Ovary (tissue), 9 donors: ENCODE results near the gene BCL2A1. TPM values are rescaled to one million over a fixed set of nuclear protein-coding genes. Genes with fewer than 3 reads are reported as not detected.
"Not testable (repeated sequence)": the region's sequence is repeated elsewhere in the genome, so short reads cannot be mapped to it uniquely, and the experiment has no call there.

Experiments
- DNase-seq, 5 donors: peaks; one replicate each; pipeline ENCODE4 v3.0.0-alpha.2; 2019 to 2020
- H3K27ac ChIP-seq, 2 donors: fragments of 200-600 bp; one replicate each; pipeline versions ENCODE4 v1.5.1 to v1.8.0; 2019 to 2022
- H3K27me3 ChIP-seq: fragments of 200-600 bp; one replicate; pipeline ENCODE4 v1.8.0; 2022
- H3K36me3 ChIP-seq: fragments of 200-600 bp; sonication (generic); one replicate; pipeline ENCODE4 v1.5.1; 2019
- H3K4me1 ChIP-seq: one replicate; pipeline ENCODE4 v1.8.1; 2013; ENCODE audit warnings: mild to moderate bottlenecking, moderate library complexity; ENCODE audit not compliant: insufficient read depth
- H3K4me3 ChIP-seq: fragments of 200-600 bp; sonication (generic); one replicate; pipeline ENCODE4 v1.5.1; 2017
- H3K9me3 ChIP-seq, 2 donors: fragments of 200-600 bp in 1 of 2; sonication (generic) in 1 of 2; one replicate each; pipeline versions ENCODE4 v1.5.1 to v1.8.1; 2013 to 2019; ENCODE audit warnings: mild to moderate bottlenecking in 1 of 2, moderate library complexity in 1 of 2
- CTCF ChIP-seq, 3 donors: fragments of 450-650 bp in 2 of 3; fragments of 200-600 bp in 1 of 3; IDR thresholded peaks; one replicate each; pipeline versions ENCODE4 v1.5.1 to v1.8.0; 2016 to 2022; ENCODE audit warnings: antibody characterized with exemption in 3 of 3, mild to moderate bottlenecking in 1 of 3
- EP300 ChIP-seq: sonication (generic); formaldehyde crosslinking; IDR thresholded peaks from one replicate; pipeline ENCODE4 v1.6.1; 2017; ENCODE audit warnings: antibody characterized with exemption
- POLR2A ChIP-seq: fragments of 450-650 bp; IDR thresholded peaks from one replicate; pipeline ENCODE4 v1.6.1; 2017; ENCODE audit warnings: antibody characterized with exemption, mild to moderate bottlenecking, moderate library complexity
- WGBS, 3 donors: extraction: QIAGEN DNeasy Blood & Tissue Kit in 1 of 3; methylation state at CpG; one replicate each; pipeline versions ENCODE4 v1.1.5 to v1.1.7; 2013 to 2017; 5-methylcytosine and 5-hydroxymethylcytosine counted together
- intact Hi-C, 4 donors: fragments of 100-400 bp; cut with DNase I; formaldehyde crosslinking; loops; one replicate each; pipeline versions ENCODE4 v1.11.0 to v1.15.1; 2022 to 2023
- polyA plus RNA-seq, 2 donors: library from polyadenylated mRNA; stranded (reverse); fragments of 200-250 nt in 1 of 2; fragments of 350-450 nt in 1 of 2; fragmentation: Illumina TruSeq in 1 of 2; extraction: RNeasy Lipid Tissue Mini Kit (QIAGEN cat#74804) in 1 of 2; gene quantifications; one replicate each; pipeline ENCODE4 v1.2.3, GENCODE V29; 2013 to 2014
- total RNA-seq, 7 donors: library from RNA; depleted of rRNA in 2 of 7; stranded (reverse); fragments of >200 nt in 2 of 7; fragmentation: NEBNext Ultra II Directional in 3 of 7; extraction: Animal tissue kit (Norgen Biotek cat#: 25700) in 3 of 7; gene quantifications; one replicate each; pipeline versions ENCODE4 v1.1.0 to v1.2.4, GENCODE V29; 2016 to 2023
- donor health status: DM: no; HTN: no; CAD: no; lungs with moderate emphysema.
- donor health status: DM: no; HTN: no; CAD: no.
- donor health status: Bipolar disorder and iron deficiency.
- donor health status: DM: yes; HTN: yes; CAD: no.
- donor health status: DM: no; HTN: no; CAD: no.
- donor health status: DM: yes; HTN: yes; CAD: no.

The BCL2A1 gene
- total and polyA plus RNA-seq, 9 donors, result 0.48 to 4.0 (median 1.2) TPM; not detected in 1

- intact Hi-C loops, result no loop called here
- WGBS, 3 donors, result 81 to 84% (median 82%) methylated on average over 2 of the region's 2 CpGs
- H3K4me3 ChIP-seq, result no peak overlapping the region
- H3K4me1 ChIP-seq, result no peaks in the 10 kb centered on the region
- no peaks in the 10 kb centered on the region for H3K9me3 ChIP-seq
- DNase-seq, result no peak
- TF ChIP-seq EP300, result no peak
- no peak for TF ChIP-seq CTCF (IDR thresholded peaks at IDR 0.05)
- TF ChIP-seq POLR2A, result no peak
- no peaks in the 10 kb centered on the region for H3K36me3 ChIP-seq
- no peak overlapping the region for H3K27ac ChIP-seq
- H3K27me3 ChIP-seq, result no peaks in the 10 kb centered on the region
These were observed 44.2 kb upstream of the BCL2A1 start for GRCh38 chr15:80015156-80015555.

GRCh38 chr15:80014186-80014585, 43.2 kb upstream of the BCL2A1 start:
- H3K27ac ChIP-seq, intact Hi-C loops, H3K27me3 ChIP-seq, DNase-seq, H3K9me3 ChIP-seq, H3K4me3 ChIP-seq, H3K36me3 ChIP-seq, H3K4me1 ChIP-seq: not testable (repeated sequence)
- 93 to 95% (median 93%) methylated on average over 7 of the region's 7 CpGs for WGBS, 3 donors

GRCh38 chr15:80012060-80012726, 41.2 kb upstream of the BCL2A1 start:
- Histone ChIP-seq H3K27me3 (no peaks in the 10 kb centered on the region), H3K4me1 (no peaks in the 10 kb centered on the region), H3K4me3 (no peak overlapping the region), H3K9me3 (no peaks in the 10 kb centered on the region), H3K36me3 (no peaks in the 10 kb centered on the region), H3K27ac (no peak overlapping the region)
- intact Hi-C loops, result no loop called here
- DNase-seq, result no peak
- 70 to 80% (median 75%) methylated on average over 6 of the region's 6 CpGs for WGBS, 3 donors
- TF ChIP-seq EP300 (no peak), CTCF (IDR thresholded peaks at IDR 0.05) (no peak), POLR2A (no peak)

GRCh38 chr15:80011596-80011995, 40.6 kb upstream of the BCL2A1 start:
- no peaks in the 10 kb centered on the region for H3K4me1 ChIP-seq
- intact Hi-C loops, result no loop called here
- H3K9me3 ChIP-seq, result no peaks in the 10 kb centered on the region
- no peak overlapping the region for H3K4me3 ChIP-seq
- WGBS, 3 donors, result 74 to 85% (median 75%) methylated on average over 3 of the region's 3 CpGs
- TF ChIP-seq EP300, result no peak
- TF ChIP-seq POLR2A, result no peak
- TF ChIP-seq CTCF (IDR thresholded peaks at IDR 0.05), result no peak
- no peaks in the 10 kb centered on the region for H3K36me3 ChIP-seq
- no peaks in the 10 kb centered on the region for H3K27me3 ChIP-seq
- DNase-seq, result no peak
- H3K27ac ChIP-seq, result no peak overlapping the region

- H3K4me1 ChIP-seq, intact Hi-C loops, H3K27ac ChIP-seq, DNase-seq, H3K27me3 ChIP-seq, H3K36me3 ChIP-seq, H3K4me3 ChIP-seq, H3K9me3 ChIP-seq: not testable (repeated sequence)
- 80 to 83% (median 83%) methylated on average over 9 of the region's 9 CpGs for WGBS, 3 donors
These were observed 40.1 kb upstream of the BCL2A1 start for GRCh38 chr15:80011041-80011523.
